Osteoblast (primary cell): ENCODE results near the gene PNMA1. TPM values are rescaled to one million over a fixed set of nuclear protein-coding genes. Genes with fewer than 3 reads are reported as not detected.

Experiments used
- DNase-seq: peaks from one replicate; pipeline ENCODE4 v3.0.0; 2011; ENCODE audit warnings: low spot score, mixed read lengths; ENCODE audit not compliant: insufficient read length; ENCODE audit errors: missing footprints
- H2AFZ ChIP-seq: 2 replicates; pipeline ENCODE4 v1.6.0; 2011; ENCODE audit warnings: mild to moderate bottlenecking, low read length
- H3K27ac ChIP-seq: 2 replicates; pipeline ENCODE4 v1.5.1; 2011; ENCODE audit warnings: mild to moderate bottlenecking, low read depth, low read length, moderate library complexity
- H3K27me3 ChIP-seq: 2 replicates; pipeline ENCODE4 v1.6.0; 2012; ENCODE audit warnings: mild to moderate bottlenecking, control low read depth, inconsistent platforms, low read length, moderate library complexity; ENCODE audit not compliant: insufficient read depth
- H3K36me3 ChIP-seq: 2 replicates; pipeline ENCODE4 v1.5.1; 2011; ENCODE audit warnings: mild to moderate bottlenecking, low read length, control low read depth, moderate library complexity; ENCODE audit not compliant: insufficient read depth
- H3K4me1 ChIP-seq: 2 replicates; pipeline ENCODE4 v1.5.1; 2011; ENCODE audit warnings: mild to moderate bottlenecking, low read length, control low read depth, moderate library complexity; ENCODE audit not compliant: insufficient read depth
- H3K4me2 ChIP-seq: 2 replicates; pipeline ENCODE4 v1.6.0; 2011; ENCODE audit warnings: mild to moderate bottlenecking, low read length; ENCODE audit not compliant: insufficient read depth
- H3K4me3 ChIP-seq: fragments of 200-600 bp; sonication (generic); 3 replicates; pipeline ENCODE4 v1.5.1; 2012; ENCODE audit warnings: mild to moderate bottlenecking, low read length, inconsistent platforms; ENCODE audit not compliant: insufficient read depth
- H3K79me2 ChIP-seq: 2 replicates; pipeline ENCODE4 v1.6.0; 2012; ENCODE audit warnings: mild to moderate bottlenecking, low read length, control low read depth, inconsistent platforms; ENCODE audit not compliant: insufficient read depth
- H3K9me3 ChIP-seq: 2 replicates; pipeline ENCODE4 v1.5.1; 2011; ENCODE audit warnings: low read depth, low read length, control low read depth
- H4K20me1 ChIP-seq: 2 replicates; pipeline ENCODE4 v1.6.0; 2012; ENCODE audit warnings: mild to moderate bottlenecking, low read length, control low read depth; ENCODE audit not compliant: insufficient read depth
- total RNA-seq: library from RNA; depleted of rRNA; stranded (reverse); fragments of >200 nt; gene quantifications from 2 replicates; pipeline ENCODE4 v1.2.3, GENCODE V29; 2012
- TF ChIP-seq, protein P1 (sequence below): IDR thresholded peaks from 2 replicates; pipeline ENCODE4 v1.5.1; 2011; ENCODE audit warnings: mild to moderate bottlenecking, low read depth, low read length, moderate library complexity; ENCODE audit errors: extremely low read depth

The PNMA1 gene
- total RNA-seq, 1 donor = 40.2 TPM

DNA sequence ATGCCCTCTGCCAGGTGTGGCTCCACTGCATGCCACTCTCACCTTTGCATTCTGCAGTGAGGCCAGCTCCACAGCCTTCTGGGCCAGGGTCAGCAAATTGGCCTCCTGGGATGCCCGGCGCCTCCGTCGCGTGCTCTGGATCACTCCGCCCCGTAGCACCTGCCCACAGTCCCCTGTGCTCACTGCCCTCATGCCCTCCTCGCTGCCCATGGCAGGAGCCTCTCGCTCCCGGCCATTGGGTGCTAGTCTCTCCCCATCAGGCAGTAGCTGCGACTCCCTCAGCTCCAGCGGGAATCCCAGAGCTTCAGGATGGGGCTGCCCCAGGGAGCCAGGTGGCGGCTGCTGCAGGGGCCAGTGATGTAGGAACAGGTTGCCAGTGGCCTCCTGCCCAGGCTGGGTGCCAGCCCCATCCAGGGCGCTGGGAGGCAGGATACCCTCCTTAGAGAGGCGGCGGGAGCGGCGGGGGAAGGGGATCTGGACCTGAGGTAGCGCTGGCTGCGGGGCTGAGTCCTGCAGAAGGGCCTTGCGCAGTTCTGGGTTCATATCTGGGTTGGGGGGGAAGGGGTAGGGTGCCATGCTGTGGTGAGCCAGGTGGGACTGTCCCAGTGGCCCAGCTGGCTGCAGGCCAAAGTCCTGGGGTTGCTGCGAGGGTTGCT is 24.5 kb upstream of the PNMA1 start:
- peaks cover 84% of the 10 kb centered on the region for H3K79me2 ChIP-seq
- TF ChIP-seq, protein P1, sequence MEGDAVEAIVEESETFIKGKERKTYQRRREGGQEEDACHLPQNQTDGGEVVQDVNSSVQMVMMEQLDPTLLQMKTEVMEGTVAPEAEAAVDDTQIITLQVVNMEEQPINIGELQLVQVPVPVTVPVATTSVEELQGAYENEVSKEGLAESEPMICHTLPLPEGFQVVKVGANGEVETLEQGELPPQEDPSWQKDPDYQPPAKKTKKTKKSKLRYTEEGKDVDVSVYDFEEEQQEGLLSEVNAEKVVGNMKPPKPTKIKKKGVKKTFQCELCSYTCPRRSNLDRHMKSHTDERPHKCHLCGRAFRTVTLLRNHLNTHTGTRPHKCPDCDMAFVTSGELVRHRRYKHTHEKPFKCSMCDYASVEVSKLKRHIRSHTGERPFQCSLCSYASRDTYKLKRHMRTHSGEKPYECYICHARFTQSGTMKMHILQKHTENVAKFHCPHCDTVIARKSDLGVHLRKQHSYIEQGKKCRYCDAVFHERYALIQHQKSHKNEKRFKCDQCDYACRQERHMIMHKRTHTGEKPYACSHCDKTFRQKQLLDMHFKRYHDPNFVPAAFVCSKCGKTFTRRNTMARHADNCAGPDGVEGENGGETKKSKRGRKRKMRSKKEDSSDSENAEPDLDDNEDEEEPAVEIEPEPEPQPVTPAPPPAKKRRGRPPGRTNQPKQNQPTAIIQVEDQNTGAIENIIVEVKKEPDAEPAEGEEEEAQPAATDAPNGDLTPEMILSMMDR = no peak
- H3K27me3 ChIP-seq = no peaks in the 10 kb centered on the region
- H3K4me3 ChIP-seq = no peak overlapping the region
- no peaks in the 10 kb centered on the region for H3K9me3 ChIP-seq
- no peak overlapping the region for H3K4me2 ChIP-seq
- DNase-seq = peak; percentile 25
- peaks cover 51% of the 10 kb centered on the region for H3K36me3 ChIP-seq
- no peak overlapping the region for H3K27ac ChIP-seq
- H3K4me1 ChIP-seq = peaks cover 34% of the 10 kb centered on the region
- no peak overlapping the region for H2AFZ ChIP-seq
- peaks cover 58% of the 10 kb centered on the region for H4K20me1 ChIP-seq

DNA sequence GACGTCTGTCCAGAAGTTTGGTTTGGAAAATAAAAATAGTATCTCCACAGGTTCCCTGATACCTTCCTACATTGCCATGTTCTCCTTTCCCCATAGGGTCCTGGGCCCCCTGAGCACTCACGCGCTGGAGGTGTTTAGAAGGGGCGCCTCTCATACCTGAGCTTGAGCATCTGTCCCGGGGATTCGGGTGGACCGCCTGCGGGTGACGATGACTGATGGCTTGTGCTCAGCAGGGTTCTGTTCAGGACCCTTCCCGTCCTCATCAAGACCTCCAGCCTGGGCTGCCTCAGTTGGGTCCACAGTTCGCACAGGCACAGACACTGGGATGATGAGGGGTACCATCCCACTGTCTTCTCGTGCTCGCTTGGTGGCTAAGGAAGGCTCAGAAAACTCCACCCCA is 22.7 kb upstream of the PNMA1 start:
- Histone ChIP-seq H3K4me2 (no peak overlapping the region), H4K20me1 (peaks cover 43% of the 10 kb centered on the region), H3K36me3 (peaks cover 61% of the 10 kb centered on the region), H2AFZ (no peak overlapping the region), H3K27me3 (no peaks in the 10 kb centered on the region), H3K4me3 (no peak overlapping the region), H3K4me1 (peaks cover 17% of the 10 kb centered on the region), H3K9me3 (no peaks in the 10 kb centered on the region), H3K79me2 (peaks cover 69% of the 10 kb centered on the region), H3K27ac (no peak overlapping the region)
- TF ChIP-seq, protein P1 = no peak
- DNase-seq = peak; percentile 39

DNA sequence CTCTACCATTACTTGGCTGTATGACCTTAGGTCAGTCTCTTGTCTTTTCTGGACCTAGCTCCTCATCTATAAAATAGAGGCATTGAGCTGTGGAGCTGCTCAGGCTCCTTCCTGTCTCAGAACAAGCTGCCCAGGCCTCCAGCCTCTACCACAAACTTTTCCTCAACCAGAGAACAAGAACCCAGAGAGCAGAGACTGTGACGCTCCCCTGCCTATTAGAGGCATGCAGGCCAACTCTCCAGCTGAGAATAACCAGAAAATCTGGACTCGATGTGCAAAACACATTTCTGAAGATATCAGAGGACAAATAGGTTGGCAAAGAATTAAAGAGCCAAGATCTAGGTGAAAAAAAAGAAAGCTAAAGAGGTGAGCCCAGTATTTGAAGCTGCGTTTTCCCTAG is 17.8 kb upstream of the PNMA1 start:
- DNase-seq = no peak
- H4K20me1 ChIP-seq = peaks cover 29% of the 10 kb centered on the region
- H3K9me3 ChIP-seq = no peaks in the 10 kb centered on the region
- H2AFZ ChIP-seq = no peak overlapping the region
- peaks cover 62% of the 10 kb centered on the region for H3K79me2 ChIP-seq
- no peak overlapping the region for H3K4me3 ChIP-seq
- H3K4me2 ChIP-seq = no peak overlapping the region
- H3K27ac ChIP-seq = no peak overlapping the region
- TF ChIP-seq, protein P1 = no peak
- H3K36me3 ChIP-seq = peaks cover 68% of the 10 kb centered on the region
- peaks cover 10% of the 10 kb centered on the region for H3K4me1 ChIP-seq
- H3K27me3 ChIP-seq = no peaks in the 10 kb centered on the region

DNA sequence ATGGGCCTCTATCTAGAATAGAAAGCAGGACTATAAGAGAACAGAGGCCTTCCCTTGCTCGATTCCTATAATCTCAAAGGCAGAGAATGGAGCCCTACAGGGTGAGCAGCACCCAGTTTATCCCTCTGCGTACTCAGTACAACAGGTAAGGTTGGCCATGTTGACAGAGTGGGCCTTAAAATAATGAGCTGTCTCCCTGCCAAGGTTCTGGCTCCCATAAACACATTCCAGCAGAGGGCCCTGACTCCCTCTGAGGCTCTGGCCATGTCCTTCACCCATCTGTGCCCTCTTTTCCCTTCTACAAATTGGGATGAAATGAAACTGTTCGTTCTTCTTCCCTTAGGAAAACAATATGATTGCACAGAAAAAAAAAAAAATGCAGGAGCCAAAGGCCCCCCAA is 16.9 kb upstream of the PNMA1 start:
- no peak overlapping the region for H2AFZ ChIP-seq

More for the DNA sequence above, 16.9 kb upstream of the PNMA1 start:
- Histone ChIP-seq H4K20me1 (peaks cover 29% of the 10 kb centered on the region), H3K79me2 (peaks cover 62% of the 10 kb centered on the region), H3K4me2 (no peak overlapping the region), H3K4me1 (peaks cover 17% of the 10 kb centered on the region), H3K9me3 (no peaks in the 10 kb centered on the region), H3K4me3 (no peak overlapping the region), H3K27me3 (no peaks in the 10 kb centered on the region), H3K36me3 (peaks cover 70% of the 10 kb centered on the region), H3K27ac (no peak overlapping the region)
- peak; percentile 55 for DNase-seq
- TF ChIP-seq, protein P1 = no peak
